HCT116 (cell line): ENCODE data around the gene TBL1X.

ENCODE experiments used
- POLR2AphosphoS5 ChIP-seq: IDR thresholded peaks from 2 replicates; pipeline ENCODE4 v1.6.1; 2011; ENCODE audit warnings: mild to moderate bottlenecking, low read depth, low read length, moderate library complexity
- TF ChIP-seq, protein P1 (sequence below), 3 experiments: fragments of 200-600 bp in 1 of 3; sonication (generic) in 1 of 3; IDR thresholded peaks in 2 of 3; conservative IDR thresholded peaks in 1 of 3; 2 replicates each; pipeline ENCODE4 v1.5.1; 2012 to 2017; ENCODE audit warnings: low read depth in 2 of 3, low read length in 2 of 3, antibody characterized with exemption in 1 of 3, borderline replicate concordance in 1 of 3, control low read depth in 1 of 3, mild to moderate bottlenecking in 1 of 3, mixed read lengths in 1 of 3, mixed run types in 1 of 3, moderate library complexity in 1 of 3; ENCODE audit not compliant: insufficient read depth in 1 of 3

DNA sequence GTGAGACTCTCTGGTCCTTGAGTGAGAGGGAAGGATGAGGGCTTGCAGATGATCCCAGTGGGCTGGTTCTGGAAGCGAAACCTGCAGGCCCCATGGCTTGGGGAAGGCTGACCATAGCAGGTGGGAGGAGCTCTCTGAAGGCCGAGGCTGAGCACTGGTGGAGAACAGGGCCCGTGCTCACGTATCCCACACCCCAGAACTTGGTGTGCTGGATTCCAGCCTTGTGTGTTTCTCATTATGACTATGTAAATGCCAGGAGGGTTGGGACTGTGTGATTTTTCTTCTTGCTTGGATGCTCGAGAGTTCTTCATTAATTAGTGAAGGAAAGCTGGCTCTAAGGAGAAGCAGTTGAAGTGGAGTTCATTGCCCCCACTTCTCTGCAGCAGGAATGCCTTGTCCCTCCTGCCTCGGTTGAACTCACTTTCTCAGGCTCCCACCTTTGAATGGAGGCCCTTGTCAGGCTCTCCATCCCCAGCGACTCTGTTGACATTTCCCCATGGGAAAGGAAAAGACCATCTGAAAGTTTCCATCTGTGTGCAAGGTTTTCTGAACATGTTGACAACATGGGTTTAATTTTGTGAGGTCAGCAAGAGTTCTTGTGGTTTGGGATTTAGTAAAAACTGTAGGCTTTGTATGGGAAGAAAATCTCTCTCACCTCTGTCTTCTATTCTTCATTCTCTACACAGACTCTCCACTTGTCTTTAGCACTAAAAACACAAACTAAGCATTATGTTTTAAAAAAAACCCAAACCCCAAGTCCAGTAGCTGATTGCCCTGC lies 57.7 kb downstream of the TBL1X start:
- TF ChIP-seq POLR2AphosphoS5: no peak
- TF ChIP-seq, protein P1, sequence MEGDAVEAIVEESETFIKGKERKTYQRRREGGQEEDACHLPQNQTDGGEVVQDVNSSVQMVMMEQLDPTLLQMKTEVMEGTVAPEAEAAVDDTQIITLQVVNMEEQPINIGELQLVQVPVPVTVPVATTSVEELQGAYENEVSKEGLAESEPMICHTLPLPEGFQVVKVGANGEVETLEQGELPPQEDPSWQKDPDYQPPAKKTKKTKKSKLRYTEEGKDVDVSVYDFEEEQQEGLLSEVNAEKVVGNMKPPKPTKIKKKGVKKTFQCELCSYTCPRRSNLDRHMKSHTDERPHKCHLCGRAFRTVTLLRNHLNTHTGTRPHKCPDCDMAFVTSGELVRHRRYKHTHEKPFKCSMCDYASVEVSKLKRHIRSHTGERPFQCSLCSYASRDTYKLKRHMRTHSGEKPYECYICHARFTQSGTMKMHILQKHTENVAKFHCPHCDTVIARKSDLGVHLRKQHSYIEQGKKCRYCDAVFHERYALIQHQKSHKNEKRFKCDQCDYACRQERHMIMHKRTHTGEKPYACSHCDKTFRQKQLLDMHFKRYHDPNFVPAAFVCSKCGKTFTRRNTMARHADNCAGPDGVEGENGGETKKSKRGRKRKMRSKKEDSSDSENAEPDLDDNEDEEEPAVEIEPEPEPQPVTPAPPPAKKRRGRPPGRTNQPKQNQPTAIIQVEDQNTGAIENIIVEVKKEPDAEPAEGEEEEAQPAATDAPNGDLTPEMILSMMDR (IDR thresholded peaks at IDR 0.05 in 2 of 3, conservative IDR thresholded peaks at IDR 0.05 in 1 of 3; ENCODE audit: borderline replicate concordance in 1 of 3, insufficient read depth in 1 of 3, low read depth in 2 of 3, low read length in 2 of 3): no peak
